Measurements from ENCODE around the gene FARS2. TPM values are rescaled to one million over a fixed set of nuclear protein-coding genes. Genes with fewer than 3 reads are reported as not detected.

Gene FARS2
- polyA plus RNA-seq, 3 donors: 21.5 to 22.5 (median 21.5) TPM

DNA sequence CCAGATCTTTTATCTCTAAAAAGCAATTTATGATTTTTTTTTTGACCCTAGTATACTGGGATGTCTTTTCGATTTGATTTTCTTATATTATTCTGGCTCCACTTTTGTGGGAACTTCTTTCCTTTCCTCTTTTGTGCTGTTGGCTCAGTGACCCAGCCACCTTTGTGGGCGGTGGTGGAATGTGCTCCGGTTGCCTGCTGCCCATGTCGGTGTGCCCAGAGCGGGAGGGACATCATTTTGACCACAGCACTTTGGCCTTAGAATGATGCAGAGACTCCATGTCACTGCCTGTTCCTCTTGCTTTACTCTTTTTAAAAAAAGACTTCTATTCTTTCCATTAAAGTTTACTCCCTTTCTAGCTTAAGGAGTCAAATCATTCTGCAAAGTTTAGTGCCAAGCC lies 198.0 kb downstream of the FARS2 start:
- DNase-seq (ENCODE audit: low read depth in 3 of 3, low spot score in 2 of 3): no peak

GRCh38 chr6:5461365-5461764 lies 200.1 kb downstream of the FARS2 start:
- no peak for DNase-seq (ENCODE audit: low read depth in 3 of 3, low spot score in 2 of 3)

DNA sequence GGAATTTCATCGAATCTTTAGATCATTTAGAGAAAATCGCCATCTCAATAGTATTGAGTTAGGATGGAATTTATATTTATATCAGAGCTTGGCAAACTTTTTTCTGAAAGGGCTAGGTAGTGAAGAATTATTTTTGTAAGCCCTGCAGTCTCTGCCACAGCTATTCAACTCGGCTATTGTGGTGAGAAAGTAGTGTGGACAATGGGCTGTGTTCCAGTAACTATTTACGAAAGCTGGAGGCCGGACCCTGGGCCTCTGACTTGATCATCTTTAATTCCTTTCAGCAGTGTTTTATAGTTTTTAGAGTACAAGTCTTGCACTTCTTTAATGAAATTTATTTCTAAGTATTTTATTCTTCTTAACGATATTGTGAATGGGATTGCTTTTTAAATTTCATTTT lies 201.5 kb downstream of the FARS2 start:
- no peak for DNase-seq (ENCODE audit: low read depth in 3 of 3, low spot score in 2 of 3)

DNA sequence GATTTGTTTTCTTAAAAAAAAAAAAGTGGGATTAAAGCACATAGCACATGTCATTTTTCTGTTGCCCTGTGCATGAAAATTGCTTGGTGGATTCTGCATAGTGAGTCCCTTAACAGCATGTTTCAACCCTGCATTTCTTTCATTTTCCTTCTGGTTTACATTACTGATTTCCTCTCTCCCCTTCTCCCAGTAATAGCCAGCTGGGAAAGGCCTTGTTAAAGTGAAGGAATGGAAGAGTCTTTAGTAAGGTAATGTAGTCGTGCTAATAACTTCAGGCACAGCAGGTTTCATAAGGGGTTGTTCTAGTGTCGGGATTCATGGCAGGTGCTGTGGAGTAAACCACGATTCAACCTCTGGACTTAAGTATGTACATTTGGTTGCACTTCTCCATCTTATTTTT lies 202.4 kb downstream of the FARS2 start:
- DNase-seq (ENCODE audit: low read depth in 3 of 3, low spot score in 2 of 3): no peak

DNA sequence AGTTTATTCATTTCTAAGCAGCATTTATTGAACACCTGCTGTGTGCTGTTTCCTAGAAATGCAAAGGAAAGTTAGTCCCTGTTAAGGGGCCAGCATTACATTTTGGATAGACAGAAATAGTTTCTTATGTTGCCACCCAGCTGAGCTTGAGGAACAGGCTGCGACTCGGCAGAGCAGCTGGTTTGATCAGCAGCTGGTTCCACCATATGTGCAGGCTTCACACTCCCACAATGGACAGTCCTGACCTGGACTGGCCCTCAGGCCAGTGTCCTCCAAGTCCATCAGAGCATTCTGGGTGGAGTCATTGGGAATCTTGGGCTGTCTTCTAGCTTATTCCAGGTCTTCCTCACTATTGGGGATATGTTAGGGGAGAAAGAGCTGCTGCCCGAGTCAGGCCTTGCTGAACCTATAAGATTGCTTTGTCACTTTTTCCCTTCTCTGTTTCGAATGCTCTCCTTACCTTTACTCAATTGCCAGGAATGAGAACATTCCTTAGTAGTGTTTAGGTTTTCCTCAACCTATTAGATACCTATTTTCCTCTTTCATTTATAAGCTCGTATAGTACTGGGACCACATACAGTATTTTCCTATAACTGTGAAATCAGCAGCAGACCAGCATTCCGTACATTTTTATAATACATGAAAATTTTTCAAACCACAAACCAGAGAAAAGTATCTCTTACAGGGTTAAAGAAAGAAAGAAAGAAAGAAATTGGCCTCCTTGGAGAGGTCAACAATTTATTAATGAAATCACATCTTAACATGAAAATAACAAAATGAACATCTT lies 203.0 kb downstream of the FARS2 start:
- no peak for DNase-seq (ENCODE audit: low read depth in 3 of 3, low spot score in 2 of 3)

- DNase-seq (ENCODE audit: low read depth in 3 of 3, low spot score in 2 of 3): no peak
These were observed 205.2 kb downstream of the FARS2 start for GRCh38 chr6:5466281-5467136.

DNA sequence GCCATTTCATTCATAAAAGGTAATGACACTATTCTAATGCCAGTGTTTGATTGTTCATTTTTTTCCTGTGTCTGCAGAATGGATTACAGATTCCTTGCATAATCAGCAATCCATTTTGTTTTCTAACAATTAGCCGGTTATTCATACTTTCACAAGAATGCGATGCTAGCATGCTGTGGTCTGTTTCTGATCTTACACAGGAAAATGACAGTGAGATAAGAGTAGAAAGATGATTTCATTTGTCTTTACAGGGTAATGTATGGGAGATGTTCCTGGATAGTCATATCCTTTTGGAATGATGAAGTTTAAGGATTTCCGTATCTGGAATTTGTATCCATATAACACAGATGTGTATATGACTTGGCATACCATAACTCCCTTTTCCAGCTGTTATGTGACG lies 207.3 kb downstream of the FARS2 start:
- DNase-seq (ENCODE audit: low read depth in 3 of 3, low spot score in 2 of 3): no peak

- DNase-seq (ENCODE audit: low read depth in 3 of 3, low spot score in 2 of 3): no peak
These were observed 208.0 kb downstream of the FARS2 start for GRCh38 chr6:5469101-5469846.

GRCh38 chr6:5471044-5471443 lies 209.7 kb downstream of the FARS2 start:
- peak; percentile 31 to 42 (median 38) for DNase-seq (ENCODE audit: low read depth in 3 of 3, low spot score in 2 of 3)

DNA sequence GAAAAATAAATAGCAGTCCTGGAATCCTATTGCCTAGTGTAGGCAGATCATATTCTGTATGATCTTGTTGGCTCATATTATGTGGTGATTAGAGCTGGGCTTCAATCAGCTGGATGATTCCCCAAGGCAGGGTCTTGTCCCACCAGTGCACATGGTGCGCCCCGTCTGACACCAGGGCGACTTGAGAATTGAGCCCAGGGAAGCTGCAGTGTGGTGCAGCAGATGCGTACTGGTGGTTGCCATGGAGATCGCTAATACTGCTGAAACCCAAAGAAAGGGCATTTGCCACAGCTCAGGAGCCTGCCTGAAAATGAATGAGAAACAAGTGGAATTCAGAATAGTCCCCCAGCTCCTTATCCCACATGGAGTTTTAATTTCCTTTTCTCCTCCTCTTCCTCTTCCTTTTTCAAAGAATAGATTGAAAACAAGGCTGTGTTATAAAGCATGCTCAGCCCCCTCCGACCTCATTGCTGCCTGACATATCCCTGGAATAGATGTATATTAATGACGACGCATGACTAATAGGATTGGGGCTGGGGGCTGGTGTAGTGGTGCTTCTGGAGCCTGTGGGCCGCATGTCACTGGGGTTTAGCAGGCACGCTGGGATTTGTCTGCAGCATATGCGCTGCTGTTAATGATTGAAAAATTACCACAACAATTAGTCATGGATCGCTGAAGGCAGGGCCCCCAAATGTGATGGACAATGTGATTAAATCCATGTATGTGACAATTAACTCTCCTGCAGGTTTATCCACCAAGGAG lies 210.5 kb downstream of the FARS2 start:
- DNase-seq (ENCODE audit: low read depth in 3 of 3, low spot score in 2 of 3): no peak

DNA sequence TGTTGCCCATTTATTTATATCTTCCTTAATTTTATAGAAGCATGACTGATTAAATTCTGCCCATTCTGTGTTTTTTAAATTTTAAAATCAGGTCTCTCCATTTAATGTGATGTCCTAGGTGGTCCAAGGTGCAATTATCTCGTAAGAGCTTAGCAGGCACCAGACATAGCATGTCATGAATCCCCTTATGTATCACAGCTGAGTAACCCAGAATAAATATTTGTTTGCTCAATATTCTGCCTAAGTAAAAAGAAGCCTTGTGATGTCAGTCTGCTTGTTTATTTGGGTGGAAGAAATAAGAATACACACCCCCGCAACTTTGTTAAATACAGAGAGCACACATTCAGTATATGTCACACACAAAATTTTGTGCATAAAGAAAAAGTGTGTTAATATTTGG lies 211.3 kb downstream of the FARS2 start:
- DNase-seq (ENCODE audit: low read depth in 3 of 3, low spot score in 2 of 3): no peak

DNA sequence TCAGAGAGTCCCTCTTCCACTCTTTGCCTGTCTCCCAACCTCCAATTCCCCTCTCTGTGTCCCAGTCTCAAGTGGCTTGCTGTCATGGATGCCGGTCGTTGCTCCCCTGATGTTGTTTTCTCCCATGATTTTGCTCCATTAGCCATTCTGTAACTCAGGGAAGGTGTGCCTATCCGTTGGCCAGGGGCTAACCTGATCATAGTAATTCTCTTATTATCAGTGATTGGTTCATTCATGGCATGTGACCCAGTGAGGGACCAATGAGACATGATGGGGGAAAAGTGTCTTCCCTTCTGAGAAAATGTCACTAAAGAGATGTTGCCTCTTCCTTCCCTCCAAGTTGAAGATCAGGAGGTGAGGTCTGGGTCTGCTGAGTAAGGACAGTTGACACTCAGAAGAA lies 214.5 kb downstream of the FARS2 start:
- no peak for DNase-seq (ENCODE audit: low read depth in 3 of 3, low spot score in 2 of 3)

DNA sequence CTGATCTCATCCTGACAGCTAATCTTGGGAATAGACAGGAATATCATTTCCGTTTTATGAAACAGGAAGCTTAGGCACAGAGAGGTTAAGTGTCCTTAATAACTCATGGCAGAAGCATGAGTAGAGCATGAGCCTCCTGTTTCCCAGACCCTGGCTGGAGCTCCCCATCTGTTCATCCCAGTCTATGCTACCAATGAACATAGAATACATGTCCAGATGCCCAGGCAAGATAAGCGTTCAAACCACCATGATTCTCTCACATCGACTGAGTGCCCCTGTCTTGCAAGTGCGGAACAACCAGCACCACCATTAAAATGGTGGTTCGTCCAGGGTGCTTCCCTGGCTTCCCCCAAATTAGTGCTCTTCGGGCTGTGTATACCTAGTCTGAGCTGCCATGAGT lies 217.1 kb downstream of the FARS2 start:
- no peak for DNase-seq (ENCODE audit: low read depth in 3 of 3, low spot score in 2 of 3)

DNA sequence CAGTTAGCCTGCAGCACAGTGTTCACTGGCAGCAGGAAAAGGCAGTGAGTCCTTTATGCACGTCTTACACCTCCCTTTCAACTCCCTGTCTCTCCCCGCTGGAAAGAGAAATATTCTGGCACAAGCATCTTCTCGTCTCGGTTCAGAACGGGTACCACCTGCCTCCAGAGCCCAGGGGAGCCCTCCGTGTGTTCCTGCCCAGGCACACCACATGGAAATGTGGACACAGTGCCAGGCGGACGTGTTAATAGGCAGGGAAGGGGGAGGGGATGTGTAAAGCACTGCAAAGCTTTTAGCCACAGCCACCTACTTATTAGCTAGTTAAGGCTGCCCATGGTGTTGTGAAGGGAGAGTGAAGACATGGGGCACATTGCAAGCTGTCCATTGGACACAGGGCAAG lies 219.7 kb downstream of the FARS2 start:
- DNase-seq (ENCODE audit: low read depth in 3 of 3, low spot score in 2 of 3): no peak

DNA sequence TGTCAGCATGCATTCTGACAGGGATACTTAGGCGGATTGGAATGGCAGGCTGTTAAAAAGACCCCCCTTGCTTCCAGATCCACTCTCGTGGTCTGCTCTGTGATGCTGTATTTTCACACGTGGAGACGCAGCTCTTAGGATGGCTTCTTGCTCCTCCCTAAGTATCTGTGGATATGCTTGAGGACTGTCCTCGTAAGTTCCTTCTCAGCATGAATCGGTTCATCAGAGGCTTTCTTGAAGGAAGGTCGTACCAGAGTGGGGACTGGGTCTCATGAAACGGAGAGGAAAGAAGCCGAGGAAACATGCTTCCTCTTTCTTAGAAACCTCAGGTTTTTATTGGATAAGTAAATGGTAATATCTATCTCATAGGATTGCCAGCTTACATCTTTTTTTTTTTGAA lies 220.4 kb downstream of the FARS2 start:
- DNase-seq (ENCODE audit: low read depth in 3 of 3, low spot score in 2 of 3): no peak

DNA sequence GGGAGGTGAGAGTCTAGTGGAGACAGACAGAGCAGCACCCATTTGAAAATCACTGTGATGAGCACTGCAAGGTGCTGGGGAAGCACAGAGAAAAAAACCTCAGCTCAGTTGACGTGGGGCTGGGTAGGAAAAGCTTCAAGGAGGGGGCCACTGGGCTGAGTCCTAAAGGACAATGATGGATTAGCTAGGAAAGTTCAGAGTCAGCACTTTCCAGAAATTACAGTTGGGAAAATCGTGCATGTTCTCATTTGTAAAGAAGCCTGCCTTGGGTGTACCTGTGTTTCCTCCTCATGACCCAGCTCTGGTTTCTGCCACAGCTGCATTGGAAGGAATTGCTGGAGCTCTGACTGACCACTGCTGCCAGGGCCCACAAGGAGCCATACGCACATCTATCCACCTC lies 221.3 kb downstream of the FARS2 start:
- DNase-seq (ENCODE audit: low read depth in 3 of 3, low spot score in 2 of 3): no peak

GRCh38 chr6:5484692-5485091 lies 223.4 kb downstream of the FARS2 start:
- no peak for DNase-seq (ENCODE audit: low read depth in 3 of 3, low spot score in 2 of 3)

GRCh38 chr6:5486214-5486613 lies 224.9 kb downstream of the FARS2 start:
- no peak for DNase-seq (ENCODE audit: low read depth in 3 of 3, low spot score in 2 of 3)

DNA sequence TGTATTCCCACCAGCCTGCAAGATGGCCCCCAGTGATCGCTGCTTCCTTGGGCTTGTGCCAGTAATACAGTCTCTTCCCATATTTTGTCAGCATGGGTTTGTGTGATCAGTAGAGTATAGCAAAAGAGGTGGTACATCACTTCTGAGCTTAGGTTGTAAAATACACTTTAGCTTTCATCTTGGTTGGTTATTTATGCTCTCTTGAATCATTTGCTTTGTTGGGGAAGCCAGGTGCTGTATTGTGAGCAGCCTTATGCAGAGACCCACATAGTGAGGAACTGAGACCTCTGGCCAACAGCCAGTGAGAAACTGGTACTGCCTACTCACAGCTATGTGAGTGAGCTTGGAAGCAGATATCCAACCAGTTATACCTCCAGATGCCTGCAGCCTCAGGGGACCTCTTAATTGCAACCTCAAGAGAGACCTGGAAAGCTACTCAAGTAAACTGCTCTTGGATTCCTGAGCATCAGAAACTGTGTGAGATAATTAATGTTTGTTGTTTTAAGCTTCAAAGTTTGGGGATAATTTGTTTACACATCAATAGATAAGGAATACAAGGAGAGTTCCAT lies 229.3 kb downstream of the FARS2 start:
- no peak for DNase-seq (ENCODE audit: low read depth in 3 of 3, low spot score in 2 of 3)

DNA sequence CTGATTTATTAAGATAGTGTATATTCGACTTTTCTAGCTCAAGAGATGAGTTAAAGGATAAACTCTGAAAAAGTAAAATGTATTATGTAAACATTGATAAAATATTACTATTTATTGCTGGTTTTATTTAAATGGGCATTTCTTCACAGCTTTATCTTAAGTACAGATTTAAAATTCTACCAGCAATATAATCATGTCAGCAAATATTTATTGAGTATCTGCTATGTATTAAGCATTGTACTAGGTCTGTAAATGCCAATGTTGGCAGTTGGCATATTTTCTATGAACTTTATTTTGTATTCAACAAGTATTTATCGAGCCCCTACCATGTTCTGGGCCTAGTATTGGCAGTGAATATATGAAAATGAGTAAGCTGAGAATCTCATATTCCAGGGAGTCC lies 231.0 kb downstream of the FARS2 start:
- no peak for DNase-seq (ENCODE audit: low read depth in 3 of 3, low spot score in 2 of 3)
